GM13977 (cell line): ENCODE results near the gene CDKN2B-AS1.

Experiments used
- DNase-seq: peaks from one replicate; pipeline ENCODE4 v3.0.0; 2012; ENCODE audit warnings: low spot score
- in situ Hi-C: fragments of 300-500 bp; cut with MboI; formaldehyde crosslinking; loops from one replicate; pipeline ENCODE4 v1.12.0; 2022; ENCODE audit warnings: low sequenced_read_pairs, low pct_unique_long_range_greater_than_20kb, mixed read lengths, inconsistent platforms; ENCODE audit not compliant: unreplicated experiment
- TF ChIP-seq, protein P1 (sequence below): IDR thresholded peaks from 2 replicates; pipeline ENCODE4 v1.5.1; 2012; ENCODE audit warnings: mild to moderate bottlenecking, control low read depth; ENCODE audit not compliant: insufficient read depth; ENCODE audit errors: extremely low read depth, missing control alignments

Gene CDKN2B-AS1

DNA sequence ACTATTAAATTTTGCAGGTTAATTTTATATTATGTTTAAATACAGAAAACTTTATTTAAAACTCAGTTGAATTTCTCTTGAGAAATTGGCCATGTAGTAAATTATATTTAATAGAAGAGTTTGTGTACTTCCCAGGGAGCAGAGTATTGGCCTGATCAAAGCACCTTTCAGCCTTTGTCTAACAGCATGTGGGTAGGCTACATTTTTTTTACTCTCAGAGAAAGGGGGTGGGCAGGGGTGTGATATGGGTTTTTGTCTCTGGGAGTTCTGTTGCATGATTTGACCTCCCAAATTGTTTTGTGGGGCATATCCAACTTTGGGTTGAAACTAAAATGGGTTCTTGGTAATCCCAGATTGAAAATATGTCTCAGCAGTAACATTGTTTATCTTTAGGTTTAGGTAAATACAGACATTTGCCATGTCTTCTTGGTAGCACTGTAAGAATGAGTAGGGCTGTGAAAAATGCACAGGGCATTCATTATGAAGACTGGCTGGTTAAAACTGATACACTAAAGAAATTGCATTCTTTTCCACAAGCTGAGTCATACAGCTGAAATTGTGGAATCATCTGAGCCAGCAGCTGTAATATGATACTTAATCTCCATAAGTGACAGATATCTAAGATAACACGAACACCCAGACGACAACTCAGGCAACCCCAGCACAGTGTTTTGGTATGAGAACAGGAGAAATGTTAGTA lies 89.9 kb downstream of the CDKN2B-AS1 start:
- TF ChIP-seq, protein P1, sequence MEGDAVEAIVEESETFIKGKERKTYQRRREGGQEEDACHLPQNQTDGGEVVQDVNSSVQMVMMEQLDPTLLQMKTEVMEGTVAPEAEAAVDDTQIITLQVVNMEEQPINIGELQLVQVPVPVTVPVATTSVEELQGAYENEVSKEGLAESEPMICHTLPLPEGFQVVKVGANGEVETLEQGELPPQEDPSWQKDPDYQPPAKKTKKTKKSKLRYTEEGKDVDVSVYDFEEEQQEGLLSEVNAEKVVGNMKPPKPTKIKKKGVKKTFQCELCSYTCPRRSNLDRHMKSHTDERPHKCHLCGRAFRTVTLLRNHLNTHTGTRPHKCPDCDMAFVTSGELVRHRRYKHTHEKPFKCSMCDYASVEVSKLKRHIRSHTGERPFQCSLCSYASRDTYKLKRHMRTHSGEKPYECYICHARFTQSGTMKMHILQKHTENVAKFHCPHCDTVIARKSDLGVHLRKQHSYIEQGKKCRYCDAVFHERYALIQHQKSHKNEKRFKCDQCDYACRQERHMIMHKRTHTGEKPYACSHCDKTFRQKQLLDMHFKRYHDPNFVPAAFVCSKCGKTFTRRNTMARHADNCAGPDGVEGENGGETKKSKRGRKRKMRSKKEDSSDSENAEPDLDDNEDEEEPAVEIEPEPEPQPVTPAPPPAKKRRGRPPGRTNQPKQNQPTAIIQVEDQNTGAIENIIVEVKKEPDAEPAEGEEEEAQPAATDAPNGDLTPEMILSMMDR, result no peak
- DNase-seq, result no peak
- in situ Hi-C loops, result no loop called here

DNA sequence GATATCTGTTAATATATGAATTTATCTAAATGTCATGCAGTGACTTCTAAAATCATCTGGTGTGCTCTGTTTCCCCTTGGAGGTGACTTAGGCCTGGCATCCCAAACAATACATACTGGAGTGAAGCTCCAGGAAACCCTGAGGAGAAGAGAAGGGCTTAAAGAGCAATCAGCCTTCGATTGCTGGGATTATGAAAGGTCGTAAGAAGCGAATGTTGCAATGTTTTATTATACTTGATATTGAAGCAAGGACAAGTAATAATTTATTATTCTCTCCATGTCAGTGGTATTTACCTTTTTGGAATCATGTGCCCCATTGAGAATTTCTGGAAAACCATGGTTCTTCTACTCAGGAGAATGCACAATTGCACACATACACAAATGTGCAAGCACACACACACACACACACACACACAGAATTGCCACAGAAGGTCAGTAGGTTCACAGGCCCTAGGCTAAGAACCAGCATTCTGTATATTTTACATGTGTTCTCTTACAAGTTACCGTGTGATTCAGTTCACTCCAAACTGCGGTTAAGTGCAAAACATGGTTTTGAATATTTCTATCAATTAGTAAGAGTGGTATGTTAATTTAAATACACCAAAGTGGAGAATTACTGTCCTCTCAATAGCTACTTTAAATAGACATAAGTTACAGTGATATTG lies 93.6 kb downstream of the CDKN2B-AS1 start:
- in situ Hi-C loops, result no loop called here
- TF ChIP-seq, protein P1, result no peak
- DNase-seq, result no peak

DNA sequence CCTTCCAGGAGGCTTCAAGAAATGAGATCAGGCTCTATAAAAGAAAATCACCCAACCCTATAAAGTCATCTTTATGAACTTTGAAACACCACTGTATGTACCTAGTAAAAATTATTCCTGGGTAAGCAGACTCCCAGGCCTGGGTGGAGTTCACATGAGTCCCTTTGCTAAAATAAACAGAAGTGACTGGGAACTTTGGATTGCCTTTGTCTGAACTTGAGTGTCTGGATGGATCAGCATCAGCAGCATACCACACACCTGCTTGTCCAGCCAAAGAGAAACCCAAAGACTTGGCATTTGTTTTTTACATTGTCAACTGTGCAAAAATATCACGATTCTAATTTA lies 94.1 kb downstream of the CDKN2B-AS1 start:
- in situ Hi-C loops, result no loop called here
- TF ChIP-seq, protein P1, result no peak
- DNase-seq, result no peak

DNA sequence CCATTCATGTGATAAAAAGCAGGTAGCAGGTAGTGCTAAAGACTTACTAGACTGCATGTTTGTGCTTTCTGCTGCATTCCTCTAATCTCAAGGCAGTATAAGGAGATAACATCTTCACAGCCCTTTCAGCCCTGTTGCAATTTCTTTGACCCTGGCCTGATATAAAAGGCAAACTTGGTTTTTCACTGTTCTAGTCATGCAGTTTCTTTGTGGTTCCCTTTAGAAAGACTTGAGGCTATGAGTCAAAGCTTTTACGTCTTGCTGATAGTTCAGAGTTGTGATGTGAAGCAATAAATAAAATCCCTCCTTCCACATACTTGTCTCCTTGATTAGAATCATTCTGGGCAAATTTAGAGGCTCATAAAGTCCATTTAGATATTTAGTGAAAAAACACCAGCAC lies 103.1 kb downstream of the CDKN2B-AS1 start:
- in situ Hi-C loops, result no loop called here
- no peak for DNase-seq
- TF ChIP-seq, protein P1, result no peak

DNA sequence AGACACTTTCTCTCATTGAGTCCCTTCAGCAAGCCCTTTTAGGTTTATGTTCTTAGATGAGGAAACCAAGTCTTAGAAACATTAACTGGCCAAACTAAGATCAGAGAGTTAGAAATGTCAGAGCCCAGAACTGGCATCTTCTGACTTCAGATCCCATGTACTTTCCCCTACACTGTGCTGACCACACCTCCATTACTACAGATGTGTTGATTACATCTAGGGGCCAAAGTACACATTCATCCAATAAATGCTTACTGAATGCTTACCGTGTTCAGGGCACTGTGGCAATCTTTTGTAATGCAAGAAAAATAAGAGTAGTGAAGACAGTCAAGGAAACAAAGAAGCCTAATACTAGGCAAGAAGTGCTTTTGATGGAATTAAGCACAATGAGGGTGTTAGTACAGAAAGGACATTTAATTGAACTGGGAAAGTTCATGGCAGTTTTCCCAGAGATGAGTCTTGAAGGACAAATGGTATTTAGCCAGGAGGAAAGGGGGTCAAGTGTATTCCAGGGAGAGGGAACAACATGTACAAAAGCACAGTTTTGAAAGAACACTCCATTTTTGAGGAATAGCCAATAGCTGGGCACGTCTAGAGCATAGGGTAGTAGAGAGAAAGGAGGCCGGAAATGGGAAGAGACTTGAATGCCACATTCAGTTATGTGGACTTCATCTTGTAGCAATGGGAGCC lies 104.2 kb downstream of the CDKN2B-AS1 start:
- in situ Hi-C loops, result no loop called here
- TF ChIP-seq, protein P1, result no peak
- DNase-seq, result no peak

DNA sequence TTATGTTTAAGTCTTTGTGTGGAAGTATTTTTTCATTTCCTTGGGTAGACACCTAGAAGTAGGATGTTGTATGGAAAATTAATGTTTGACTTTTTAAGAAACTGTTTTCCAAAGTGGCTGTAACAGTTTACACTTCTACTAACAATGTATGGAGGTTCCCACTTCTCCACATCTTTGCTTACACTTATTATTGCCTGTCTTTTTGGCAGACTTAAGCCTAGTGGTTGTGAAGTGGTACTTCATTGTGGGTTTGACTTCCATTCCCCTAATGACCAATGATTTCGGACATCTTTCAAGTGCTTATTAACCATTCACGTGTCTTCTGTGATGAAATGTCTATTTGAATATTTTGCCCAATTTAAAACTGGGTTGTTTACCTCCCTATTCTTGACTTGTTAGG lies 106.0 kb downstream of the CDKN2B-AS1 start:
- DNase-seq, result no peak
- TF ChIP-seq, protein P1, result no peak
- in situ Hi-C loops, result no loop called here
